ENCODE data around the gene TTF1. TPM values are rescaled to one million over a fixed set of nuclear protein-coding genes. Genes with fewer than 3 reads are reported as not detected.

TTF1 gene
- total and polyA plus RNA-seq, 9 of the 15 experiments (the other 6 are each of a cell fraction or from before 2014, with no cell fraction given), result 9.0 to 18.5 (median 15.8) TPM

GRCh38 chr9:132390966-132391365 lies 15.7 kb downstream of the TTF1 start:
- WGBS (ENCODE audit: insufficient coverage, low coverage, missing lambda C conversion rate), result 80% methylated on average over 7 of the region's 7 CpGs
- peaks cover 5% of the 10 kb centered on the region for H3K9me1 ChIP-seq (ENCODE audit: control insufficient read depth, insufficient read depth, low read length)
- no peak overlapping the region for H3K4me3 ChIP-seq
- H3K36me3 ChIP-seq (ENCODE audit: control insufficient read depth, insufficient read depth, low read length), result peaks cover 84% of the 10 kb centered on the region
- ATAC-seq (no peak), DNase-seq (ENCODE audit: extremely low read depth in 1 of 4, low spot score in 3 of 4) (no peak), FAIRE-seq (no peak)
- no peaks in the 10 kb centered on the region for H3K79me2 ChIP-seq (ENCODE audit: control insufficient read depth, insufficient read depth, low read length)
- H3K9me3 ChIP-seq (replicated peaks; ENCODE audit: control insufficient read depth, insufficient read depth, low read depth, low read length), result no peaks in the 10 kb centered on the region
- no peaks in the 10 kb centered on the region for H3K4me1 ChIP-seq (replicated peaks in 1 of 2; ENCODE audit: control insufficient read depth in 2 of 2, insufficient read depth in 2 of 2, low read length in 2 of 2)
- in situ Hi-C loops (cut with MboI), result no loop called here
- intact Hi-C loops (cut with micrococcal nuclease), result no loop called here
- no peak overlapping the region for H3K4me2 ChIP-seq (ENCODE audit: insufficient read depth, low read length)
- ChIA-PET POLR2A (interaction anchor here (0.8 to 1.0 kb wide), 2 partner anchors 37 to 75 kb away, joined by 3 to 4 read pairs; no protein-coding TSS in a partner anchor), CTCF (ENCODE audit: low intra/inter-chr PET ratio) (no interaction called here)
- no TSS peak for BruUV-seq (replicated peaks)
- H4K20me1 ChIP-seq (replicated peaks; ENCODE audit: control insufficient read depth, insufficient read depth, low read length), result no peaks in the 10 kb centered on the region
- H2AFZ ChIP-seq (ENCODE audit: low read depth, low read length), result no peak overlapping the region
- no peak overlapping the region for H3K9ac ChIP-seq (ENCODE audit: insufficient read depth in 1 of 2, low read depth in 2 of 2, low read length in 2 of 2)
- no peak overlapping the region for H3K27ac ChIP-seq (ENCODE audit: extremely low read depth, low read depth, low read length)
- no peaks in the 10 kb centered on the region for H3K27me3 ChIP-seq (ENCODE audit: control insufficient read depth in 2 of 2, insufficient read depth in 2 of 2, low read length in 2 of 2)
- TF ChIP-seq, protein P1, sequence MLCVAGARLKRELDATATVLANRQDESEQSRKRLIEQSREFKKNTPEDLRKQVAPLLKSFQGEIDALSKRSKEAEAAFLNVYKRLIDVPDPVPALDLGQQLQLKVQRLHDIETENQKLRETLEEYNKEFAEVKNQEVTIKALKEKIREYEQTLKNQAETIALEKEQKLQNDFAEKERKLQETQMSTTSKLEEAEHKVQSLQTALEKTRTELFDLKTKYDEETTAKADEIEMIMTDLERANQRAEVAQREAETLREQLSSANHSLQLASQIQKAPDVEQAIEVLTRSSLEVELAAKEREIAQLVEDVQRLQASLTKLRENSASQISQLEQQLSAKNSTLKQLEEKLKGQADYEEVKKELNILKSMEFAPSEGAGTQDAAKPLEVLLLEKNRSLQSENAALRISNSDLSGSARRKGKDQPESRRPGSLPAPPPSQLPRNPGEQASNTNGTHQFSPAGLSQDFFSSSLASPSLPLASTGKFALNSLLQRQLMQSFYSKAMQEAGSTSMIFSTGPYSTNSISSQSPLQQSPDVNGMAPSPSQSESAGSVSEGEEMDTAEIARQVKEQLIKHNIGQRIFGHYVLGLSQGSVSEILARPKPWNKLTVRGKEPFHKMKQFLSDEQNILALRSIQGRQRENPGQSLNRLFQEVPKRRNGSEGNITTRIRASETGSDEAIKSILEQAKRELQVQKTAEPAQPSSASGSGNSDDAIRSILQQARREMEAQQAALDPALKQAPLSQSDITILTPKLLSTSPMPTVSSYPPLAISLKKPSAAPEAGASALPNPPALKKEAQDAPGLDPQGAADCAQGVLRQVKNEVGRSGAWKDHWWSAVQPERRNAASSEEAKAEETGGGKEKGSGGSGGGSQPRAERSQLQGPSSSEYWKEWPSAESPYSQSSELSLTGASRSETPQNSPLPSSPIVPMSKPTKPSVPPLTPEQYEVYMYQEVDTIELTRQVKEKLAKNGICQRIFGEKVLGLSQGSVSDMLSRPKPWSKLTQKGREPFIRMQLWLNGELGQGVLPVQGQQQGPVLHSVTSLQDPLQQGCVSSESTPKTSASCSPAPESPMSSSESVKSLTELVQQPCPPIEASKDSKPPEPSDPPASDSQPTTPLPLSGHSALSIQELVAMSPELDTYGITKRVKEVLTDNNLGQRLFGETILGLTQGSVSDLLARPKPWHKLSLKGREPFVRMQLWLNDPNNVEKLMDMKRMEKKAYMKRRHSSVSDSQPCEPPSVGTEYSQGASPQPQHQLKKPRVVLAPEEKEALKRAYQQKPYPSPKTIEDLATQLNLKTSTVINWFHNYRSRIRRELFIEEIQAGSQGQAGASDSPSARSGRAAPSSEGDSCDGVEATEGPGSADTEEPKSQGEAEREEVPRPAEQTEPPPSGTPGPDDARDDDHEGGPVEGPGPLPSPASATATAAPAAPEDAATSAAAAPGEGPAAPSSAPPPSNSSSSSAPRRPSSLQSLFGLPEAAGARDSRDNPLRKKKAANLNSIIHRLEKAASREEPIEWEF (CRISPR knock-in tag; IDR thresholded peaks at IDR 0.05), result no peak
- TF ChIP-seq, protein P2, sequence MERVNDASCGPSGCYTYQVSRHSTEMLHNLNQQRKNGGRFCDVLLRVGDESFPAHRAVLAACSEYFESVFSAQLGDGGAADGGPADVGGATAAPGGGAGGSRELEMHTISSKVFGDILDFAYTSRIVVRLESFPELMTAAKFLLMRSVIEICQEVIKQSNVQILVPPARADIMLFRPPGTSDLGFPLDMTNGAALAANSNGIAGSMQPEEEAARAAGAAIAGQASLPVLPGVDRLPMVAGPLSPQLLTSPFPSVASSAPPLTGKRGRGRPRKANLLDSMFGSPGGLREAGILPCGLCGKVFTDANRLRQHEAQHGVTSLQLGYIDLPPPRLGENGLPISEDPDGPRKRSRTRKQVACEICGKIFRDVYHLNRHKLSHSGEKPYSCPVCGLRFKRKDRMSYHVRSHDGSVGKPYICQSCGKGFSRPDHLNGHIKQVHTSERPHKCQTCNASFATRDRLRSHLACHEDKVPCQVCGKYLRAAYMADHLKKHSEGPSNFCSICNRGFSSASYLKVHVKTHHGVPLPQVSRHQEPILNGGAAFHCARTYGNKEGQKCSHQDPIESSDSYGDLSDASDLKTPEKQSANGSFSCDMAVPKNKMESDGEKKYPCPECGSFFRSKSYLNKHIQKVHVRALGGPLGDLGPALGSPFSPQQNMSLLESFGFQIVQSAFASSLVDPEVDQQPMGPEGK (CRISPR knock-in tag; IDR thresholded peaks at IDR 0.05; ENCODE audit: borderline replicate concordance), result no peak
- TF ChIP-seq KAT7 (CRISPR knock-in tag; IDR thresholded peaks at IDR 0.05; ENCODE audit: borderline replicate concordance) (no peak), TAF9B (IDR thresholded peaks at IDR 0.05; ENCODE audit: partially characterized antibody) (no peak), CBX3 (IDR thresholded peaks at IDR 0.05; ENCODE audit: borderline replicate concordance in 1 of 2, low read length in 2 of 2) (no peak), HDAC8 (tag; IDR thresholded peaks at IDR 0.05) (no peak)
- TF ChIP-seq, protein P3, sequence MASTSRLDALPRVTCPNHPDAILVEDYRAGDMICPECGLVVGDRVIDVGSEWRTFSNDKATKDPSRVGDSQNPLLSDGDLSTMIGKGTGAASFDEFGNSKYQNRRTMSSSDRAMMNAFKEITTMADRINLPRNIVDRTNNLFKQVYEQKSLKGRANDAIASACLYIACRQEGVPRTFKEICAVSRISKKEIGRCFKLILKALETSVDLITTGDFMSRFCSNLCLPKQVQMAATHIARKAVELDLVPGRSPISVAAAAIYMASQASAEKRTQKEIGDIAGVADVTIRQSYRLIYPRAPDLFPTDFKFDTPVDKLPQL (IDR thresholded peaks at IDR 0.05; ENCODE audit: extremely low read depth, insufficient read length), result no peak
- TF ChIP-seq, protein P4, sequence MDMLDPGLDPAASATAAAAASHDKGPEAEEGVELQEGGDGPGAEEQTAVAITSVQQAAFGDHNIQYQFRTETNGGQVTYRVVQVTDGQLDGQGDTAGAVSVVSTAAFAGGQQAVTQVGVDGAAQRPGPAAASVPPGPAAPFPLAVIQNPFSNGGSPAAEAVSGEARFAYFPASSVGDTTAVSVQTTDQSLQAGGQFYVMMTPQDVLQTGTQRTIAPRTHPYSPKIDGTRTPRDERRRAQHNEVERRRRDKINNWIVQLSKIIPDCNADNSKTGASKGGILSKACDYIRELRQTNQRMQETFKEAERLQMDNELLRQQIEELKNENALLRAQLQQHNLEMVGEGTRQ (CRISPR knock-in tag; IDR thresholded peaks at IDR 0.05), result no peak
- TF ChIP-seq, protein P5, sequence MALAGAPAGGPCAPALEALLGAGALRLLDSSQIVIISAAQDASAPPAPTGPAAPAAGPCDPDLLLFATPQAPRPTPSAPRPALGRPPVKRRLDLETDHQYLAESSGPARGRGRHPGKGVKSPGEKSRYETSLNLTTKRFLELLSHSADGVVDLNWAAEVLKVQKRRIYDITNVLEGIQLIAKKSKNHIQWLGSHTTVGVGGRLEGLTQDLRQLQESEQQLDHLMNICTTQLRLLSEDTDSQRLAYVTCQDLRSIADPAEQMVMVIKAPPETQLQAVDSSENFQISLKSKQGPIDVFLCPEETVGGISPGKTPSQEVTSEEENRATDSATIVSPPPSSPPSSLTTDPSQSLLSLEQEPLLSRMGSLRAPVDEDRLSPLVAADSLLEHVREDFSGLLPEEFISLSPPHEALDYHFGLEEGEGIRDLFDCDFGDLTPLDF (CRISPR knock-in tag; IDR thresholded peaks at IDR 0.05), result no peak

Data from K562 (cell line).